Keratinocyte (primary cell): ENCODE results near the gene TBXAS1. TPM values are rescaled to one million over a fixed set of nuclear protein-coding genes. Genes with fewer than 3 reads are reported as not detected.

Experiments used
- DNase-seq: peaks from one replicate; pipeline ENCODE4 v3.0.0-alpha.2; 2011; ENCODE audit warnings: low read depth, missing footprints, low spot score
- FAIRE-seq: peaks from 2 replicates; lab custom pipeline; 2011; peaks lifted over from hg19 to GRCh38; lab: Jason Lieb, UNC
- H2AFZ ChIP-seq: 2 replicates; pipeline ENCODE4 v1.6.0; 2012; ENCODE audit warnings: low read length, control low read depth, inconsistent platforms; ENCODE audit not compliant: control insufficient read depth
- H3K27ac ChIP-seq: 2 replicates; pipeline ENCODE4 v1.5.1; 2011; ENCODE audit warnings: low read length; ENCODE audit not compliant: control insufficient read depth, insufficient read depth
- H3K27me3 ChIP-seq: 3 replicates; pipeline ENCODE4 v1.6.0; 2011; ENCODE audit warnings: low read length; ENCODE audit not compliant: control insufficient read depth, insufficient read depth; ENCODE audit errors: extremely low read depth
- H3K36me3 ChIP-seq, 2 experiments: 2 replicates in 1 of 2; 3 replicates in 1 of 2; pipeline ENCODE4 v1.5.1; 2011; ENCODE audit warnings: low read length in 2 of 2, mild to moderate bottlenecking in 1 of 2; ENCODE audit not compliant: control insufficient read depth in 2 of 2, insufficient read depth in 2 of 2; ENCODE audit errors: extremely low read depth in 1 of 2
- H3K4me1 ChIP-seq: 3 replicates; pipeline ENCODE4 v1.5.1; 2011; ENCODE audit warnings: low read length; ENCODE audit not compliant: control insufficient read depth, insufficient read depth; ENCODE audit errors: extremely low read depth
- H3K4me2 ChIP-seq: 3 replicates; pipeline ENCODE4 v1.6.0; 2011; ENCODE audit warnings: low read depth, low read length; ENCODE audit not compliant: control insufficient read depth, insufficient read depth; ENCODE audit errors: extremely low read depth
- H3K4me3 ChIP-seq, 3 experiments: fragments of 200-600 bp in 1 of 3; sonication (generic) in 1 of 3; 2 replicates in 2 of 3; 3 replicates in 1 of 3; pipeline ENCODE4 v1.5.1; 2011 to 2016; ENCODE audit warnings: low read length in 3 of 3, mild to moderate bottlenecking in 3 of 3, control low read depth in 2 of 3, inconsistent platforms in 1 of 3, low read depth in 1 of 3, mixed read lengths in 1 of 3, mixed run types in 1 of 3, moderate library complexity in 1 of 3; ENCODE audit not compliant: control insufficient read depth in 2 of 3, insufficient read depth in 2 of 3; ENCODE audit errors: extremely low read depth in 1 of 3
- H3K79me2 ChIP-seq: 2 replicates; pipeline ENCODE4 v1.6.0; 2012; ENCODE audit warnings: low read length; ENCODE audit not compliant: control insufficient read depth, insufficient read depth
- H3K9ac ChIP-seq: 3 replicates; pipeline ENCODE4 v1.6.0; 2011; ENCODE audit warnings: low read length; ENCODE audit not compliant: control insufficient read depth, insufficient read depth; ENCODE audit errors: extremely low read depth
- H3K9me1 ChIP-seq: 3 replicates; pipeline ENCODE4 v1.6.0; 2011; ENCODE audit warnings: low read length; ENCODE audit not compliant: control insufficient read depth, insufficient read depth; ENCODE audit errors: extremely low read depth
- H3K9me3 ChIP-seq: 2 replicates; pipeline ENCODE4 v1.5.1; 2012; ENCODE audit warnings: low read depth, low read length; ENCODE audit not compliant: control insufficient read depth
- H4K20me1 ChIP-seq: 3 replicates; pipeline ENCODE4 v1.6.0; 2011; ENCODE audit warnings: low read length; ENCODE audit not compliant: control insufficient read depth, insufficient read depth; ENCODE audit errors: extremely low read depth
- CTCF ChIP-seq, 3 experiments: IDR thresholded peaks in 1 of 3; conservative IDR thresholded peaks in 1 of 3; optimal IDR thresholded peaks in 1 of 3; 2 replicates in 2 of 3; 3 replicates in 1 of 3; pipeline versions ENCODE3 to v1.5.1; 2011; ENCODE audit warnings: low read length in 3 of 3, mild to moderate bottlenecking in 3 of 3, moderate library complexity in 2 of 3, control low read depth in 1 of 3, inconsistent platforms in 1 of 3; ENCODE audit not compliant: insufficient read depth in 2 of 3; ENCODE audit errors: extremely low read depth in 1 of 3
- EZH2 ChIP-seq: IDR thresholded peaks from one replicate; pipeline ENCODE4 v1.6.1; 2012; ENCODE audit warnings: inconsistent platforms, mild to moderate bottlenecking, low read length, moderate library complexity
- dilution Hi-C: fragments of 300-500 bp; cut with MboI; formaldehyde crosslinking; loops from one replicate; pipeline ENCODE4 v1.7.0; 2020; ENCODE audit warnings: low sequenced_read_pairs; ENCODE audit not compliant: extremely low pct_ligation_motif_present
- polyA plus RNA-seq, 5 experiments: library from polyadenylated mRNA; depleted of rRNA in 3 of 5; stranded (reverse) in 3 of 5; stranded (forward) in 1 of 5; unstranded in 1 of 5; fragments of >200 nt; gene quantifications; 1 replicate in 1 of 5; 2 replicates in 3 of 5; 3 replicates in 1 of 5; pipeline versions ENCODE4 v1.2.1 to v1.2.3, GENCODE V29; 2011 to 2012; ENCODE audit warnings: missing spikeins in 2 of 5, low read depth in 1 of 5, low replicate concordance in 1 of 5

Gene TBXAS1
- polyA plus RNA-seq, 1 donor (not counting 4 experiments of a cell fraction or from before 2014, with no cell fraction given): 2.9 TPM

- Histone ChIP-seq H3K4me1 (no peaks in the 10 kb centered on the region), H3K4me3 (no peak overlapping the region), H3K4me2 (no peak overlapping the region), H3K9me1 (no peaks in the 10 kb centered on the region), H3K9me3 (no peaks in the 10 kb centered on the region), H3K9ac (no peak overlapping the region), H2AFZ (no peak overlapping the region), H3K27ac (no peak overlapping the region), H3K27me3 (no peaks in the 10 kb centered on the region), H3K79me2 (no peaks in the 10 kb centered on the region), H4K20me1 (no peaks in the 10 kb centered on the region), H3K36me3 (peaks cover 17 to 18% of the 10 kb centered on the region in 2 experiments)
- FAIRE-seq (no peak), DNase-seq (no peak)
- TF ChIP-seq EZH2: no peak
- no peak for TF ChIP-seq CTCF (optimal IDR thresholded peaks at IDR 0.05 in 1 of 3, IDR thresholded peaks at IDR 0.05 in 1 of 3, conservative IDR thresholded peaks at IDR 0.05 in 1 of 3; ENCODE audit: extremely low read depth in 1 of 3, insufficient read depth in 2 of 3, low read length in 3 of 3)
- dilution Hi-C loops: loop anchor here (25.0 kb wide), 1 partner anchor 410 kb away; no protein-coding TSS in a partner anchor
Observed at GRCh38 chr7:140022582-140023211, 193.6 kb downstream of the TBXAS1 start.

GRCh38 chr7:140023728-140024127 lies 194.7 kb downstream of the TBXAS1 start:
- Histone ChIP-seq H3K4me1 (no peaks in the 10 kb centered on the region), H3K79me2 (no peaks in the 10 kb centered on the region), H3K27me3 (no peaks in the 10 kb centered on the region), H4K20me1 (no peaks in the 10 kb centered on the region), H3K4me2 (no peak overlapping the region), H3K36me3 (peaks cover 18 to 21% of the 10 kb centered on the region in 2 experiments), H3K27ac (no peak overlapping the region), H3K9me3 (no peaks in the 10 kb centered on the region), H3K9ac (no peak overlapping the region), H2AFZ (no peak overlapping the region), H3K4me3 (no peak overlapping the region), H3K9me1 (no peaks in the 10 kb centered on the region)
- DNase-seq: no peak
- no peak for FAIRE-seq
- TF ChIP-seq EZH2 (no peak), CTCF (optimal IDR thresholded peaks at IDR 0.05 in 1 of 3, IDR thresholded peaks at IDR 0.05 in 1 of 3, conservative IDR thresholded peaks at IDR 0.05 in 1 of 3; ENCODE audit: extremely low read depth in 1 of 3, insufficient read depth in 2 of 3, low read length in 3 of 3) (no peak)
- dilution Hi-C loops: loop anchor here (25.0 kb wide), 1 partner anchor 411 kb away; no protein-coding TSS in a partner anchor
